HG02642 (cell line): ENCODE data around the gene PLXNA2.

ENCODE experiments used
- ATAC-seq: cut with Tn5 transposase; IDR thresholded peaks from one replicate; pipeline ENCODE4 v1.9.1; 2021; ENCODE audit warnings: mild to moderate bottlenecking; ENCODE audit not compliant: unreplicated experiment, poor library complexity

The PLXNA2 gene

GRCh38 chr1:208153386-208153785 is 90.8 kb downstream of the PLXNA2 start:
- no peak for ATAC-seq

- no peak for ATAC-seq
Observed at GRCh38 chr1:208151728-208152598, 92.2 kb downstream of the PLXNA2 start.

GRCh38 chr1:208150833-208151458 is 93.2 kb downstream of the PLXNA2 start:
- ATAC-seq, result no peak

- no peak for ATAC-seq
Observed at GRCh38 chr1:208149776-208150514, 94.2 kb downstream of the PLXNA2 start.

- ATAC-seq, result no peak
Observed at GRCh38 chr1:208149213-208149612, 95.0 kb downstream of the PLXNA2 start.

- no peak for ATAC-seq
Observed at GRCh38 chr1:208148380-208148779, 95.8 kb downstream of the PLXNA2 start.

GRCh38 chr1:208146650-208147049 is 97.5 kb downstream of the PLXNA2 start:
- no peak for ATAC-seq

GRCh38 chr1:208145167-208145566 is 99.0 kb downstream of the PLXNA2 start:
- ATAC-seq, result no peak

GRCh38 chr1:208142590-208143382 is 101.4 kb downstream of the PLXNA2 start:
- no peak for ATAC-seq

- ATAC-seq, result no peak
Observed at GRCh38 chr1:208141610-208142192, 102.5 kb downstream of the PLXNA2 start.

- no peak for ATAC-seq
Observed at GRCh38 chr1:208139434-208140045, 104.6 kb downstream of the PLXNA2 start.

GRCh38 chr1:208137193-208137592 is 107.0 kb downstream of the PLXNA2 start:
- no peak for ATAC-seq

GRCh38 chr1:208136459-208137182 is 107.6 kb downstream of the PLXNA2 start:
- ATAC-seq, result no peak

- no peak for ATAC-seq
Observed at GRCh38 chr1:208135354-208135753, 108.8 kb downstream of the PLXNA2 start.

GRCh38 chr1:208134491-208134890 is 109.7 kb downstream of the PLXNA2 start:
- no peak for ATAC-seq

- no peak for ATAC-seq
Observed at GRCh38 chr1:208133355-208133754, 110.8 kb downstream of the PLXNA2 start.

- peak; percentile 86 for ATAC-seq
Observed at GRCh38 chr1:208132287-208132882, 111.8 kb downstream of the PLXNA2 start.

GRCh38 chr1:208131621-208132286 is 112.4 kb downstream of the PLXNA2 start:
- ATAC-seq, result peak; percentile 30
